ENCODE data around the gene APBB3.

The APBB3 gene

GRCh38 chr5:140542972-140543371 lies 21.4 kb downstream of the APBB3 start:
- H3K79me2 ChIP-seq (ENCODE audit: control insufficient read depth, insufficient read depth, low read length), result no peaks in the 10 kb centered on the region
- WGBS (ENCODE audit: extremely low coverage, insufficient coverage, low lambda C conversion rate), result no CpG with 5 or more reads among the region's 5 CpGs
- H3K79me1 ChIP-seq (ENCODE audit: low read length), result no peaks in the 10 kb centered on the region
- no peaks in the 10 kb centered on the region for H3K27me3 ChIP-seq (ENCODE audit: insufficient read depth, low read length, poor library complexity)
- H3K4me2 ChIP-seq (ENCODE audit: low read length), result no peak overlapping the region
- no peak overlapping the region for H2BK5ac ChIP-seq (ENCODE audit: low read length)
- no peak overlapping the region for H3K23ac ChIP-seq (ENCODE audit: low read length)
- H2BK120ac ChIP-seq (ENCODE audit: low read depth, low read length), result no peak overlapping the region
- H3K27ac ChIP-seq (ENCODE audit: low read depth, low read length), result no peak overlapping the region
- no peak overlapping the region for H2BK15ac ChIP-seq (replicated peaks; ENCODE audit: low read depth)
- no peaks in the 10 kb centered on the region for H3K36me3 ChIP-seq (ENCODE audit: control insufficient read depth, insufficient read depth, low read length)
- no peak overlapping the region for H3K4me3 ChIP-seq (ENCODE audit: low read length)
- H3K4ac ChIP-seq (ENCODE audit: low read depth, low read length), result no peak overlapping the region
- no peak overlapping the region for H4K5ac ChIP-seq (ENCODE audit: low read length)
- no peak overlapping the region for H3K18ac ChIP-seq (ENCODE audit: low read length)
- no peak overlapping the region for H2AK5ac ChIP-seq (ENCODE audit: low read length)
- DNase-seq, result no peak
- no peak overlapping the region for H3K56ac ChIP-seq (ENCODE audit: low read length)
- no peak overlapping the region for H4K8ac ChIP-seq (ENCODE audit: low read depth, low read length)
- no peak overlapping the region for H3K9ac ChIP-seq (ENCODE audit: low read length)
- no peaks in the 10 kb centered on the region for H3K4me1 ChIP-seq (ENCODE audit: control insufficient read depth, low read depth, low read length)

- no CpG with 5 or more reads among the region's 1 CpG for WGBS (ENCODE audit: extremely low coverage, insufficient coverage, low lambda C conversion rate)
- no peak overlapping the region for H3K4me3 ChIP-seq (ENCODE audit: low read length)
- no peak overlapping the region for H4K5ac ChIP-seq (ENCODE audit: low read length)
- no peak overlapping the region for H3K23ac ChIP-seq (ENCODE audit: low read length)
- no peak overlapping the region for H3K4ac ChIP-seq (ENCODE audit: low read depth, low read length)
- no peaks in the 10 kb centered on the region for H3K79me1 ChIP-seq (ENCODE audit: low read length)
- no peak overlapping the region for H3K4me2 ChIP-seq (ENCODE audit: low read length)
- no peak overlapping the region for H3K9ac ChIP-seq (ENCODE audit: low read length)
- H3K18ac ChIP-seq (ENCODE audit: low read length), result no peak overlapping the region
- H3K36me3 ChIP-seq (ENCODE audit: control insufficient read depth, insufficient read depth, low read length), result no peaks in the 10 kb centered on the region
- no peak overlapping the region for H2BK15ac ChIP-seq (replicated peaks; ENCODE audit: low read depth)
- H3K27ac ChIP-seq (ENCODE audit: low read depth, low read length), result no peak overlapping the region
- H4K8ac ChIP-seq (ENCODE audit: low read depth, low read length), result no peak overlapping the region
- no peak overlapping the region for H2BK5ac ChIP-seq (ENCODE audit: low read length)
- no peak overlapping the region for H3K56ac ChIP-seq (ENCODE audit: low read length)
- no peaks in the 10 kb centered on the region for H3K79me2 ChIP-seq (ENCODE audit: control insufficient read depth, insufficient read depth, low read length)
- H2AK5ac ChIP-seq (ENCODE audit: low read length), result no peak overlapping the region
- no peaks in the 10 kb centered on the region for H3K27me3 ChIP-seq (ENCODE audit: insufficient read depth, low read length, poor library complexity)
- DNase-seq, result no peak
- H2BK120ac ChIP-seq (ENCODE audit: low read depth, low read length), result no peak overlapping the region
- H3K4me1 ChIP-seq (ENCODE audit: control insufficient read depth, low read depth, low read length), result no peaks in the 10 kb centered on the region
Measured at GRCh38 chr5:140540227-140540626, 24.2 kb downstream of the APBB3 start.

GRCh38 chr5:140524003-140524402 lies 40.4 kb downstream of the APBB3 start:
- H3K36me3 ChIP-seq (ENCODE audit: control insufficient read depth, insufficient read depth, low read length), result peaks cover 4% of the 10 kb centered on the region
- no peak overlapping the region for H3K9ac ChIP-seq (ENCODE audit: low read length)
- H2BK5ac ChIP-seq (ENCODE audit: low read length), result no peak overlapping the region
- H3K4ac ChIP-seq (ENCODE audit: low read depth, low read length), result no peak overlapping the region
- H4K5ac ChIP-seq (ENCODE audit: low read length), result no peak overlapping the region
- WGBS (ENCODE audit: extremely low coverage, insufficient coverage, low lambda C conversion rate), result no CpG with 5 or more reads among the region's 2 CpGs
- no peak overlapping the region for H3K4me2 ChIP-seq (ENCODE audit: low read length)
- no peak overlapping the region for H3K23ac ChIP-seq (ENCODE audit: low read length)
- no peaks in the 10 kb centered on the region for H3K79me2 ChIP-seq (ENCODE audit: control insufficient read depth, insufficient read depth, low read length)
- no peak for DNase-seq
- H3K18ac ChIP-seq (ENCODE audit: low read length), result no peak overlapping the region
- no peaks in the 10 kb centered on the region for H3K79me1 ChIP-seq (ENCODE audit: low read length)
- no peaks in the 10 kb centered on the region for H3K27me3 ChIP-seq (ENCODE audit: insufficient read depth, low read length, poor library complexity)
- H2AK5ac ChIP-seq (ENCODE audit: low read length), result no peak overlapping the region
- H3K4me3 ChIP-seq (ENCODE audit: low read length), result no peak overlapping the region
- H2BK15ac ChIP-seq (replicated peaks; ENCODE audit: low read depth), result no peak overlapping the region
- H3K56ac ChIP-seq (ENCODE audit: low read length), result no peak overlapping the region
- H3K27ac ChIP-seq (ENCODE audit: low read depth, low read length), result no peak overlapping the region
- no peak overlapping the region for H4K8ac ChIP-seq (ENCODE audit: low read depth, low read length)
- no peak overlapping the region for H2BK120ac ChIP-seq (ENCODE audit: low read depth, low read length)
- H3K4me1 ChIP-seq (ENCODE audit: control insufficient read depth, low read depth, low read length), result no peaks in the 10 kb centered on the region

- Histone ChIP-seq H2BK120ac (ENCODE audit: low read depth, low read length) (no peak overlapping the region), H3K36me3 (ENCODE audit: control insufficient read depth, insufficient read depth, low read length) (peaks cover 1% of the 10 kb centered on the region)
Measured at GRCh38 chr5:140513124-140513523, 51.3 kb downstream of the APBB3 start.

GRCh38 chr5:140509898-140510297 lies 54.5 kb downstream of the APBB3 start:
- H3K79me1 ChIP-seq (ENCODE audit: low read length), result no peaks in the 10 kb centered on the region
- no peak overlapping the region for H3K23ac ChIP-seq (ENCODE audit: low read length)
- no peak overlapping the region for H3K4me2 ChIP-seq (ENCODE audit: low read length)
- H3K9ac ChIP-seq (ENCODE audit: low read length), result no peak overlapping the region
- H4K5ac ChIP-seq (ENCODE audit: low read length), result no peak overlapping the region
- no peaks in the 10 kb centered on the region for H3K27me3 ChIP-seq (ENCODE audit: insufficient read depth, low read length, poor library complexity)
- no peak overlapping the region for H3K4ac ChIP-seq (ENCODE audit: low read depth, low read length)
- no peak overlapping the region for H3K27ac ChIP-seq (ENCODE audit: low read depth, low read length)
- H3K36me3 ChIP-seq (ENCODE audit: control insufficient read depth, insufficient read depth, low read length), result peaks cover 7% of the 10 kb centered on the region
- no peak overlapping the region for H2BK15ac ChIP-seq (replicated peaks; ENCODE audit: low read depth)
- no peak overlapping the region for H4K8ac ChIP-seq (ENCODE audit: low read depth, low read length)
- H3K56ac ChIP-seq (ENCODE audit: low read length), result no peak overlapping the region
- no peak overlapping the region for H2AK5ac ChIP-seq (ENCODE audit: low read length)
- no peak overlapping the region for H2BK120ac ChIP-seq (ENCODE audit: low read depth, low read length)
- H3K79me2 ChIP-seq (ENCODE audit: control insufficient read depth, insufficient read depth, low read length), result no peaks in the 10 kb centered on the region
- H3K4me1 ChIP-seq (ENCODE audit: control insufficient read depth, low read depth, low read length), result no peaks in the 10 kb centered on the region
- no peak for DNase-seq
- no peak overlapping the region for H2BK5ac ChIP-seq (ENCODE audit: low read length)
- H3K18ac ChIP-seq (ENCODE audit: low read length), result no peak overlapping the region
- no CpG with 5 or more reads among the region's 4 CpGs for WGBS (ENCODE audit: extremely low coverage, insufficient coverage, low lambda C conversion rate)
- no peak overlapping the region for H3K4me3 ChIP-seq (ENCODE audit: low read length)

More at GRCh38 chr5:140513124-140513523, 51.3 kb downstream of the APBB3 start:
- Histone ChIP-seq H3K4me1 (ENCODE audit: control insufficient read depth, low read depth, low read length) (no peaks in the 10 kb centered on the region), H3K27me3 (ENCODE audit: insufficient read depth, low read length, poor library complexity) (no peaks in the 10 kb centered on the region), H4K8ac (ENCODE audit: low read depth, low read length) (no peak overlapping the region), H3K79me2 (ENCODE audit: control insufficient read depth, insufficient read depth, low read length) (no peaks in the 10 kb centered on the region), H3K4ac (ENCODE audit: low read depth, low read length) (no peak overlapping the region), H2BK15ac (replicated peaks; ENCODE audit: low read depth) (no peak overlapping the region), H4K5ac (ENCODE audit: low read length) (no peak overlapping the region), H3K27ac (ENCODE audit: low read depth, low read length) (no peak overlapping the region), H3K4me2 (ENCODE audit: low read length) (no peak overlapping the region), H2AK5ac (ENCODE audit: low read length) (no peak overlapping the region), H3K56ac (ENCODE audit: low read length) (no peak overlapping the region), H3K9ac (ENCODE audit: low read length) (no peak overlapping the region), H2BK5ac (ENCODE audit: low read length) (no peak overlapping the region), H3K4me3 (ENCODE audit: low read length) (no peak overlapping the region), H3K23ac (ENCODE audit: low read length) (no peak overlapping the region), H3K79me1 (ENCODE audit: low read length) (no peaks in the 10 kb centered on the region), H3K18ac (ENCODE audit: low read length) (no peak overlapping the region)
- no CpG with 5 or more reads among the region's 2 CpGs for WGBS (ENCODE audit: extremely low coverage, insufficient coverage, low lambda C conversion rate)
- no peak for DNase-seq

All from mesendoderm (in vitro differentiated cells).